ENCODE data around the gene PSMB5. TPM values are rescaled to one million over a fixed set of nuclear protein-coding genes. Genes with fewer than 3 reads are reported as not detected.

PSMB5 gene
- total and polyA plus RNA-seq, 2 of the 13 experiments (the other 11 are each of a cell fraction or from before 2014, with no cell fraction given) = 705 to 871 TPM

GRCh38 chr14:23068789-23069412 is 34.2 kb upstream of the PSMB5 start (continued):
- TF ChIP-seq AKNA (CRISPR knock-in tag; IDR thresholded peaks at IDR 0.05; ENCODE audit: borderline replicate concordance) = no peak
- no peak for TF ChIP-seq GMEB1 (CRISPR knock-in tag; IDR thresholded peaks at IDR 0.05; ENCODE audit: borderline replicate concordance)
- no peak for TF ChIP-seq EZH2 (conservative IDR thresholded peaks at IDR 0.05; ENCODE audit: low read depth, low read length)
- no peak for TF ChIP-seq NFKB2 (CRISPR knock-in tag; IDR thresholded peaks at IDR 0.05; ENCODE audit: borderline replicate concordance)
- TF ChIP-seq ZSCAN20 (CRISPR knock-in tag; IDR thresholded peaks at IDR 0.05; ENCODE audit: borderline replicate concordance) = no peak
- TF ChIP-seq ZNF251 (CRISPR knock-in tag; IDR thresholded peaks at IDR 0.05) = no peak
- TF ChIP-seq GPBP1L1 (CRISPR knock-in tag; IDR thresholded peaks at IDR 0.05) = no peak
- peak; percentile 59; the same call in 1 of the 2 replicates for TF ChIP-seq ZBTB33 (CRISPR knock-in tag; IDR thresholded peaks at IDR 0.05)
- TF ChIP-seq ZKSCAN5 (CRISPR knock-in tag; IDR thresholded peaks at IDR 0.05) = no peak
